SK-N-SH (cell line): ENCODE data around the gene SEMA3B. TPM values are rescaled to one million over a fixed set of nuclear protein-coding genes. Genes with fewer than 3 reads are reported as not detected.

Experiments
- CTCF ChIA-PET: fragments of 300-600, 350-600 bp; formaldehyde crosslinking; extraction: SDS; loops from one replicate; lab custom pipeline; 2021; lab: Yijun Ruan, JAX
- POLR2A ChIA-PET: fragments of 350-600 bp; sonication (Branson Sonifier 250); formaldehyde crosslinking; extraction: SDS; loops from one replicate; lab custom pipeline; 2020; ENCODE audit warnings: antibody characterized with exemption, inconsistent platforms; lab: Yijun Ruan, JAX
- DNase-seq: peaks from one replicate; pipeline ENCODE4 v3.0.0; 2012
- H2AFZ ChIP-seq: fragments of 200-600 bp; sonication (generic); 2 replicates; pipeline ENCODE4 v1.8.1; 2016; ENCODE audit warnings: antibody characterized with exemption, mild to moderate bottlenecking, low read depth
- H3F3A ChIP-seq: fragments of 200-600 bp; sonication (generic); replicated peaks from 2 replicates; pipeline ENCODE3; 2016; ENCODE audit warnings: antibody characterized with exemption, mild to moderate bottlenecking; ENCODE audit not compliant: insufficient read depth
- H3K27ac ChIP-seq, 2 experiments: fragments of 200-500 bp in 1 of 2; fragments of 200-600 bp in 1 of 2; sonication (Bioruptor generic) in 1 of 2; sonication (generic), shearing (Covaris generic) in 1 of 2; 2 replicates each; pipeline versions ENCODE4 v1.5.1 to v1.6.1; 2014 to 2016; ENCODE audit warnings: low read depth in 2 of 2, inconsistent platforms in 1 of 2, low read length in 1 of 2, mild to moderate bottlenecking in 1 of 2, mixed read lengths in 1 of 2
- H3K27me3 ChIP-seq: fragments of 200-600 bp; sonication (generic), shearing (Covaris generic); 2 replicates; pipeline ENCODE4 v1.6.1; 2016; ENCODE audit warnings: mixed run types; ENCODE audit not compliant: insufficient read depth
- H3K36me3 ChIP-seq, 2 experiments: fragments of 200-500 bp in 1 of 2; fragments of 200-600 bp in 1 of 2; sonication (Bioruptor generic) in 1 of 2; sonication (generic) in 1 of 2; replicated peaks in 1 of 2; 2 replicates each; pipeline versions ENCODE3 to v1.5.1; 2014 to 2016; ENCODE audit warnings: low read length in 1 of 2, mild to moderate bottlenecking in 1 of 2; ENCODE audit not compliant: insufficient read depth in 2 of 2, control insufficient read depth in 1 of 2
- H3K4me1 ChIP-seq, 2 experiments: fragments of 200-500 bp in 1 of 2; fragments of 200-600 bp in 1 of 2; sonication (Bioruptor generic) in 1 of 2; sonication (generic), shearing (Covaris generic) in 1 of 2; 2 replicates each; pipeline versions ENCODE4 v1.5.1 to v1.6.1; 2014 to 2016; ENCODE audit warnings: low read depth in 1 of 2, low read length in 1 of 2, mixed run types in 1 of 2; ENCODE audit not compliant: insufficient read depth in 2 of 2, control insufficient read depth in 1 of 2
- H3K4me2 ChIP-seq: fragments of 200-600 bp; sonication (generic), shearing (Covaris generic); 2 replicates; pipeline ENCODE4 v1.6.1; 2017; ENCODE audit warnings: mixed run types
- H3K4me3 ChIP-seq, 2 experiments: fragments of 200-500 bp in 1 of 2; fragments of 200-600 bp in 1 of 2; sonication (Bioruptor generic) in 1 of 2; sonication (generic), shearing (Covaris generic) in 1 of 2; 2 replicates each; pipeline versions ENCODE4 v1.5.1 to v1.8.1; 2014 to 2016; ENCODE audit warnings: low read depth in 2 of 2, inconsistent platforms in 1 of 2, low read length in 1 of 2, mild to moderate bottlenecking in 1 of 2, mixed read lengths in 1 of 2, moderate library complexity in 1 of 2
- H3K79me2 ChIP-seq: fragments of 200-600 bp; sonication (generic); 2 replicates; pipeline ENCODE4 v1.8.1; 2017; ENCODE audit warnings: mild to moderate bottlenecking; ENCODE audit not compliant: insufficient read depth
- H3K9ac ChIP-seq: fragments of 200-600 bp; sonication (generic); 2 replicates; pipeline ENCODE4 v1.6.1; 2017; ENCODE audit warnings: mixed run types
- H3K9me2 ChIP-seq: fragments of 200-600 bp; sonication (generic); 2 replicates; pipeline ENCODE4 v1.6.1; 2017; ENCODE audit warnings: mixed run types
- H3K9me3 ChIP-seq: fragments of 200-600 bp; sonication (generic); 2 replicates; pipeline ENCODE4 v1.6.1; 2017; ENCODE audit warnings: mixed run types, mild to moderate bottlenecking, moderate library complexity
- H4K20me1 ChIP-seq: fragments of 200-600 bp; sonication (generic); 2 replicates; pipeline ENCODE4 v1.6.1; 2017; ENCODE audit warnings: mild to moderate bottlenecking, mixed run types; ENCODE audit not compliant: insufficient read depth
- CHD2 ChIP-seq: fragments of 150-350 bp; IDR thresholded peaks from 2 replicates; pipeline ENCODE4 v1.6.1; 2018; ENCODE audit warnings: low read length; ENCODE audit not compliant: partially characterized antibody
- EP300 ChIP-seq, 2 experiments: IDR thresholded peaks; 2 replicates each; pipeline versions ENCODE4 v1.4.0 to v1.6.1; 2012; ENCODE audit warnings: borderline replicate concordance in 1 of 2, low read depth in 1 of 2, low read length in 1 of 2
- FOXJ3 ChIP-seq: sonication (generic); formaldehyde crosslinking; IDR thresholded peaks from 2 replicates; pipeline ENCODE4 v1.5.1; 2020; ENCODE audit warnings: mild to moderate bottlenecking, missing genetic modification reagents
- FOXM1 ChIP-seq: IDR thresholded peaks from 2 replicates; pipeline ENCODE4 v1.4.0; 2012; ENCODE audit warnings: low read depth, mild to moderate bottlenecking
- GABPA ChIP-seq: IDR thresholded peaks from 2 replicates; pipeline ENCODE4 v1.4.0; 2012; ENCODE audit warnings: low read depth, mild to moderate bottlenecking
- MEF2A ChIP-seq: IDR thresholded peaks from 2 replicates; pipeline ENCODE4 v1.4.0; 2012; ENCODE audit warnings: low read depth, borderline replicate concordance
- MXI1 ChIP-seq: IDR thresholded peaks from 2 replicates; pipeline ENCODE4 v1.6.1; 2012; ENCODE audit warnings: mild to moderate bottlenecking, low read depth, low read length, improper control_type of control experiment
- NFIC ChIP-seq: IDR thresholded peaks from 2 replicates; pipeline ENCODE4 v1.4.0; 2012; ENCODE audit warnings: borderline replicate concordance
- PBX3 ChIP-seq: IDR thresholded peaks from 2 replicates; pipeline ENCODE4; 2012
- POLR2AphosphoS5 ChIP-seq: IDR thresholded peaks from 2 replicates; pipeline ENCODE4 v1.6.1; 2012; ENCODE audit warnings: low read depth, low read length
- RAD21 ChIP-seq: IDR thresholded peaks from 2 replicates; pipeline ENCODE4 v1.6.1; 2012; ENCODE audit warnings: mild to moderate bottlenecking, low read length
- RXRA ChIP-seq: IDR thresholded peaks from 2 replicates; pipeline ENCODE4 v1.4.0; 2012; ENCODE audit warnings: low read depth, mild to moderate bottlenecking, borderline replicate concordance
- TCF12 ChIP-seq: IDR thresholded peaks from 2 replicates; pipeline ENCODE4 v1.4.0; 2012
- TEAD4 ChIP-seq: IDR thresholded peaks from 2 replicates; pipeline ENCODE4 v1.4.0; 2012; ENCODE audit warnings: mild to moderate bottlenecking, borderline replicate concordance; ENCODE audit not compliant: insufficient read depth
- USF1 ChIP-seq: IDR thresholded peaks from 2 replicates; pipeline ENCODE4 v1.4.0; 2012; ENCODE audit warnings: low read depth, borderline replicate concordance
- USF2 ChIP-seq: fragments of 150-350 bp; IDR thresholded peaks from 2 replicates; pipeline ENCODE4 v1.6.1; 2017; ENCODE audit warnings: antibody characterized with exemption, low read length, low read depth, borderline replicate concordance
- YY1 ChIP-seq: IDR thresholded peaks from 2 replicates; pipeline ENCODE4 v1.4.0; 2012; ENCODE audit warnings: low read depth, mild to moderate bottlenecking
- WGBS: methylation state at CpG from one replicate; pipeline ENCODE4 v1.1.6; 2017; ENCODE audit warnings: low lambda C conversion rate; 5-methylcytosine and 5-hydroxymethylcytosine counted together
- polyA plus RNA-seq, 3 experiments: library from polyadenylated mRNA; depleted of rRNA; stranded (reverse); fragments of >200 nt; gene quantifications; 2 replicates each; pipeline ENCODE4 v1.2.3, GENCODE V29; 2012

SEMA3B gene
- polyA plus RNA-seq, 1 of the 3 experiments (the other 2 are of a cell fraction): 14.9 TPM

- DNase-seq: no peak
- Histone ChIP-seq H3K4me3 (no peak overlapping the region), H3K4me2 (peak overlapping the region; percentile 45; the same call in 1 of the 2 replicates)
Observed at GRCh38 chr3:50269977-50270413, 1.0 kb downstream of the SEMA3B start.

More at GRCh38 chr3:50269977-50270413, 1.0 kb downstream of the SEMA3B start:
- no peaks in the 10 kb centered on the region for H3K9me2 ChIP-seq
- H3K9me3 ChIP-seq: no peaks in the 10 kb centered on the region
- ChIA-PET POLR2A (no interaction called here), CTCF (interaction anchor here (0.8 to 12.2 kb wide), 6 partner anchors 10 to 78 kb away, joined by 4 to 206 read pairs (median 27); partner anchors contain the start of gene GNAT1)
- no peaks in the 10 kb centered on the region for H3K36me3 ChIP-seq
- H4K20me1 ChIP-seq: no peaks in the 10 kb centered on the region
- no peak overlapping the region for H3K27ac ChIP-seq
- H2AFZ ChIP-seq: no peak overlapping the region
- H3K9ac ChIP-seq: no peak overlapping the region
- H3K4me1 ChIP-seq: peaks cover 16 to 26% of the 10 kb centered on the region in 2 experiments; a peak in 3 of 4 replicates
- H3K27me3 ChIP-seq: 0 out of 2 replicates have a peak, but pooled peaks cover 9% of the 10 kb centered on the region
- WGBS: 20% methylated on average over 1 of the region's 8 CpGs
- TF ChIP-seq YY1 (no peak), MEF2A (no peak), MXI1 (no peak), NFIC (no peak), POLR2AphosphoS5 (no peak), TCF12 (no peak), TEAD4 (no peak), EP300 (IDR thresholded peaks at IDR 0.05; ENCODE audit: borderline replicate concordance in 1 of 2, low read depth in 1 of 2, low read length in 1 of 2) (no peak), RXRA (no peak), GABPA (no peak), RAD21 (no peak), FOXM1 (no peak), USF2 (no peak), PBX3 (no peak), USF1 (no peak), FOXJ3 (CRISPR knock-in tag) (no peak), CHD2 (no peak)
- no peaks in the 10 kb centered on the region for H3K79me2 ChIP-seq
- H3F3A ChIP-seq: peaks cover 22% of the 10 kb centered on the region
